DMS153 treated with DMSO at 0.1 percent for 48 hours (cell line): ENCODE data around the gene COL5A3.
"Not testable (repeated sequence)": the region's sequence is repeated elsewhere in the genome, so short reads cannot be mapped to it uniquely, and the experiment has no call there.

Experiments
- DNase-seq: peaks from one replicate; lab custom pipeline; 2025; ENCODE audit not compliant: unreplicated experiment; lab: John Stamatoyannopoulos, UW

The COL5A3 gene

DNA sequence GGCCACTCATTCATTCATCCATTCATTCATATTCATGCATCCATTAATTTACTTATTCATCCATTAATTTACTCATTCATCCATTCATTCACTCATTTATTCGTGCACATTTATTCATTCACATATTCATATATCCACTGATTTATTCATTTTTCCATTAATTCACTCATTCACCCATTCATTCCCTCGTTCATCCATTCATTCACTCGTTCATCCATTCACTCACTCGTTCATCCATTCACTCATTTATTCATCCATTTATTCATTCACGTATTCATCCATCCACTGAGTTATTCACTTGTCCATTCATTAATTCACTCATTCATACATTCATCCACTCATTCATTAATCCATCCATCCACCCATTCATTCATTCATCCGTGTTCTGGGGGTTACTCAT, 38.2 kb downstream of the COL5A3 start:
- no peak for DNase-seq

- DNase-seq, result no peak
These were observed 39.0 kb downstream of the COL5A3 start for GRCh38 chr19:9971166-9971897.

GRCh38 chr19:9970481-9970880, 39.8 kb downstream of the COL5A3 start:
- no peak for DNase-seq

DNA sequence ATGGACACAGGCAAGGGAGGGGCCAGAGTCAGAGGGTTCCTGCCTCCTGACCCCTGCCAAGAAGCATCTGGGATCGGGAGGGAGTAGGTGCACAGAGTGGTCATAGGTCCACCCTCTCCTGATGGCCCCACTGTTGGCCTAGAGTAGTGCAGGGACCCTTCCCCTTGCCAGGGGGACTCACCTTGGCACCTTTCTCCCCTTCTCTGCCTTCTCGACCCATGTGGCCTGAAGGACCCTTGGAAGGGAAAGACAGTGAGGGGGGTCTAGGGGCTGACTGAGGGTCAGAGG, 40.7 kb downstream of the COL5A3 start:
- DNase-seq, result no peak

GRCh38 chr19:9968820-9969687, 41.2 kb downstream of the COL5A3 start:
- no peak for DNase-seq

GRCh38 chr19:9967326-9967725, 43.0 kb downstream of the COL5A3 start:
- DNase-seq, result no peak

DNA sequence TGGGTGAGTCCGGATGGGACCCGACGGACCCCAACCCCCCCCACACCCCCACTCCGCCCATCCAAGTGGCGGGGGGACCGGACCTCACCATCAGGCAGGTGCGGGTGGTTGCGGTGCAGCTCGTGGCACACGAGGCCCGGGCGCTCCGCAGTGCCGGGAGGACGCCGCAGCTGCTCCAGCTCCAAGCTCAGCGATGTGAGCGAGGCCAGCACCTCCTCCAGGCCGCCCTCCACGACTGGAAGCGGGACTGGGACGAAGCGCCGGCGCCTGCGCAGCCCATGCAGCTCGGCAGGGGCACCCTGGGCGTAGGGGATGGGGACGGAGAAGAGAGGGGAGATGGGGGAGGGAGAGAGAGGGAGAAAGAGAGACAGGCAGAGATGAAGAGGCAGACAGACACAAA, 43.9 kb downstream of the COL5A3 start:
- no peak for DNase-seq

DNA sequence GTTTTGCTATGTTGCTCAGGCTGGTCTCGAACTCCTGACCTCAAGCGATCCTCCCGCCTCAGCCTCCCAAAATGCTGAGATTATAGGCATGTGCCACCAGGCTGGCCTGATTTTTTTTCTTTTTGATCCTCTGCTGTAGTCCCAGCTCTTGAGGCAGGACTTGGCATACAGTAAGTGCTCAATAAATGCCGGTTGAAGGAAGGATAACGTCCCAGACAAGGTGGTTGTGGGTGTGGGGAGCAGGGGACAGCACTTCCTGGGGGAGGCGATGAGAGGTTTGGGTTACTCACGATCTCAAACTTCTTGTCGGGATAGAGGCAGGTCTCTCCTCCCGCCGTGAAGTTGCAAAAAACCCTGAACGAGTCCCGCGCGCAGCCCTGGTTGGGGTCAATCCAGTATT, 44.3 kb downstream of the COL5A3 start:
- no peak for DNase-seq

- DNase-seq, result no peak
These were observed 47.5 kb downstream of the COL5A3 start for GRCh38 chr19:9962623-9963290.

DNA sequence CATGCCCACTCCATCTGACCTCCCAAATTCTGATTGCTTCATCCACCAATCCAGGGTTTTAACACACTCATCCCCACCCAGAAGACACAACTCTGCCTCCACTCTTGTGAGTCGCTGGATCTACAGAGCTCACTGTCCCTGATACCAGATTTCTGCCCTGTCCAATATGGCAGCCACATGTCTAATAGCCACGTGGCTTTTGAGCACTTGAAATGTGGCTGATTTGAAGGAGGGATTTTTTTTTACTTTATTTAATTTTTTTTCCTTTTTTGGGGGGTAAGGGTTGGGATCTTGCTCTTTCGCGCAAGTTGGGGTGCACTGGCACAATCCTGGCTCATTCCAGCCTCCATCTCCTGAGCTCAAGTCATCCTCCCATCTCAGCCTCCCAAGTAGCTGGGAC, 49.2 kb downstream of the COL5A3 start:
- DNase-seq, result no peak

DNA sequence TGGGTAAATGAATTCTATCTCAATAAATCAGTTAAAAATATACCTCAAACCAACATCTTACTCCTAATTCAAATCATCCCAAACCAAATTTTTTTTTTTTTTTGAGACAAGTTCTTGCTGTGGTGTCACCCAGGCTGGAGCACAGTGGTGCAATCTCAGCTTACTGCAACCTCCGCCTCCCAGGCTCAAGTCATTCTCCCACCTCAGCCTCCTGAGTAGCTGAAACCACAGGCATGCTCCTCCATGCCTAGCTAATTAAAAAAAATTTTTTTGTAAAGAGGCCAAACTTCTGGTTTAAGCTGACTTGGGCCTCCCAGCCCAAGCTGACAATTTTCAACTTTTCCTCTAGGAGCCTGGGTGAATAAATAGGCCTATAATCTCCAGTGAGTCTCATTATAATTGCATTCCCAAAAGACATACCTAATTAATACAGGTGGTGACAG, 51.9 kb downstream of the COL5A3 start:
- no peak for DNase-seq

GRCh38 chr19:9956956-9957355, 53.3 kb downstream of the COL5A3 start:
- DNase-seq, result no peak

- no peak for DNase-seq
These were observed 56.3 kb downstream of the COL5A3 start for GRCh38 chr19:9953802-9954542.

- DNase-seq, result no peak
These were observed 58.0 kb downstream of the COL5A3 start for GRCh38 chr19:9952276-9952675.

GRCh38 chr19:9947441-9947840, 62.9 kb downstream of the COL5A3 start:
- no peak for DNase-seq

DNA sequence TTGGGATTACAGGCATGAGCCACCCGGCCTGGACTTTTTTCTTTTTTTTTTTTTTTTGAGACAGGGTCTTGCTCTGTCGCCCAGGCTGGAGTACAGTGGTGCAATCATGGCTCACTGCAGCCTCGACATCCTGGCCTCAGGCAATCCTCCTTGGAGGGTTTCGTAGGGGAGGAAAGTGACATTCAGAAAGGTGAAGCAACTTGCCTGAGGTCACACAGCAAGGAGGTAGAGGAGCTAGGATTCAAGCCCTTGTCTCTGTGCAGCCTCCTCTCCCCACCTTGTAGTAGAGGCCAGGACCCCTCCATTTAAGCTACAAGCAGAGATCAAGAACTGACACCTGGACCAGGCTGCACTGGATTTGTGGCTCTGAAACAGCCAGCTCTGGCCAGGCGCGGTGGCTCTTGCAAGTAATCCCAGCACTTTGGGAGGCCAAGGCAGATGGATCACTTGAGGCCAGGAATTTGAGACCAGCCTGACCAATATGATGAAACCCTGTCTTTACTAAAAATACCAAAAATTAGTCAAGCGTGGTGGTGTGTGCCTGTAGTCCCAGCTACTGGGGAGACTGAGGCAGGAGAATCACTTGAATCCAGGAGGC, 63.7 kb downstream of the COL5A3 start:
- DNase-seq, result not testable (repeated sequence)

DNA sequence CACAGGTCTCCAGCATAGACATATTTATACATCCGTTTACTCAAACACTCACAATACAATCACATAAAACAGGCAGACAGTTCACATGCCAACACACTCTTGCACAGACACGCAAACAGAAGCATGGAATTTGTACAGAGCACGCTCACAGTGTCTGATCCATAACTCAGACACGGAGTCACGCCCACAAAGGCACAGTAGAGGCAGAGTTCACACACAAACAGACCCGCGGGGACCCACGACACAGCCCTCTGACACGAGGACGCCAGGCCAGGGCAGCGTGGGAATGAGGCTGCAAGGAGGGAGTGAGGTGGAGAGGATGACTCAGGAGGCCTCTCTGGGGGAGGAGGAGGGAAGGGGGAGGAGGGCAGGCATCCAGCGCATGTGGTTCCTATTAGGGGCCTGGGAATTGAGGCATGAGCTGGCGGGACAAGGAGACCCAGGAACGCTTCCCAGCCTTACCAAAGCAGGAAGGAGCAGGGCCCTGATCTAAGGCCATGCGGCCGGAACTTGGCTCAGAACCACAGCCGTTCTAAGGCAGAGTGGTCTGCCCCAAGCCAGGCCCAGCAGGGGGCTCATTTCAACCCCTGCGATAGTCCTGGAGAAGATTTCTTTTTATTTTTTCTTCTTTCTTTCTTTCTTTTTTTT, 64.9 kb downstream of the COL5A3 start:
- DNase-seq, result no peak

GRCh38 chr19:9943744-9944143, 66.6 kb downstream of the COL5A3 start:
- no peak for DNase-seq

GRCh38 chr19:9941671-9942070, 68.6 kb downstream of the COL5A3 start:
- no peak for DNase-seq

DNA sequence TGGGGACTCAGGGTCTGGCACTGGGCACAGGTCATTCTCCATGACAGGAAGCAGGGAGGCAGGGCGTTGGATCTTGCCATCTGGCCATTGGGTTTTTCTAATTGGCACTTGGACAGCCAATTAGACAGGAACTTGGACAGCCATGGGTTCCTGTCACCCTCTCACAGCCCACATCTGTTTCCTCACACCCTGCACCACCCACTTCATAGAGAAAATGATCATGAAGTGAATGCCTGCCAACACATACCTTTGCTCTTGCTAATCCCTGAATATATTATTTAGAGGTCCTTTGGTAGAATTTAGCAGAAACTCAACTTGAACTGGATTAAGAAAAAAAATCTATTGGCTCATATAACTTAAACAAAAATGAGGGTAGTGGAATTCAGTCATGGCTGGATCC, 69.1 kb downstream of the COL5A3 start:
- no peak for DNase-seq
